GM11168 (cell line): Measurements from ENCODE around the gene ZNF516.

Experiments used
- in situ Hi-C: fragments of 300-500 bp; cut with MboI; formaldehyde crosslinking; loops from one replicate; pipeline ENCODE4 v1.12.0; 2022; ENCODE audit warnings: low sequenced_read_pairs; ENCODE audit not compliant: unreplicated experiment

The ZNF516 gene

DNA sequence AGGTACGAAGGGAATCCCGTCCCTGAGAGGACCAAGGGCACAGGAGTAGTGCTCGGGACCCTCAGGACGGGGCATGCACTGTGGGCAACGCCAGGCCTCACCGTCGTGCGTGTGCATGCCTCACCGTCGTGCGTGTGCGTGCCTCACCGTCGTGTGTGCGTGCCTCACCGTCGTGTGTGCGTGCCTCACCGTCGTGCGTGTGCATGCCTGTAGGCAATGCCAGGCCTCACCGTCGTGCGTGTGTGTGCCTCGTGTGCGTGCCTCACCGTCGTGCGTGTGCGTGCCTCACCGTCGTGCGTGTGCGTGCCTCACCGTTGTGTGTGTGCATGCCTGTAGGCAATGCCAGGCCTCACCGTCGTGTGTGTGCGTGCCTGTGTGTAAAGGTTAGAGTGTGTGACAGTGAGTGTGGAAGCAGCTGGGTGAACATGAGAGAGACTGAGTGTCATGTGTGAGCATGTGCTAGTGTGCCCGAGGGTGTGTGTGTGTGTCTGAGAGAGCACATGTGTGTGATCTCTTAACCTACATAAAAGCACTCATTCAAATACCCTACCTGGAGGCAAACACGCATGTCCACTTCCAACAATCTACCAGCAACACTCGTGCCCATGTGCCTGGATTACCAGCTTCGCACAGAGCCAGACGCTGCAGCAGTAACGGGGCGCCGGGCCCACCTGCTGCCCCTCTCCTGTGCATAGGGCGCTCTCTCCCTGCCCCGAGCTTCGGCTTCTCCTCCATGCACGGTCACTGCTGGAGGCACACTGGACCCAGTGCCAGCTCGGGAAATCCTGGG lies 36.3 kb downstream of the ZNF516 start:
- in situ Hi-C loops, result no loop called here

DNA sequence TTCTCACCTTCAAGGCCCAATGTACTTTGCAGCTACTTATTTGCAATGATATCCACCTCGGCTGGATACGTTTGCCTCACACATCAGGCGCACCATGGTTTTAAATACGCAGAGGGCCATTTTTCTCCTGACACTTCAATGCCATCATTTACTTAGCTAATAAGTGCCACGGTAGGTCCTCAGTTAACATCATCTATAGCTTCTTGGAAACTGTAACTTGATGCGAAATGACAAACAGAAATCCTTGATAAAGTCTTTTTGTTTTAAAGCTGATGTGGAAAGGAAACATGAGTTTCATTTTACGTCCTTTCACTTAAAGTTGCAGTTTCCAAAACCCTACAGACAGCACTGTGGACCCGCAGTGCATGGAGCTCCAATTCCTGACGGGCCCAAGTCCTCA lies 37.1 kb downstream of the ZNF516 start:
- in situ Hi-C loops, result no loop called here

DNA sequence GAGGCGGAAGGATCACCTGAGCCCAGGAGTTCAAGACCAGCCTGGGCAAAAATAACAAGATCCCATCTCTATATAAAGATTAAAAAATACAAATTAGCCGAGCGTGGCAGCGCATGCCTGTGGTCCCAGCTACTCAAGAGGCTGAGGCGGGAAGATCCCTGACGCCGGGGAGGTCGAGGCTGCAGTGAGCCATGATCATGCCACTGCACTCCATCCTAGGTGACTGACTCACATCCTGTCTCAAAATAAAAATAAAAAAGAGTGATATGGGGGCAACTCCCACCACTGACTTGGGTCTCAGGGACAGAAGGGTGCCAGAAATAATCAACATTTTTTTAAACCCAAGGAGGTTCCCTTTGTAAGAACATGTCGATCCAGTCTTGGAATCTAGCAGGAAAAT lies 37.6 kb downstream of the ZNF516 start:
- in situ Hi-C loops, result no loop called here

- in situ Hi-C loops, result no loop called here
Measured at GRCh38 chr18:76456823-76457222, 38.2 kb downstream of the ZNF516 start.

DNA sequence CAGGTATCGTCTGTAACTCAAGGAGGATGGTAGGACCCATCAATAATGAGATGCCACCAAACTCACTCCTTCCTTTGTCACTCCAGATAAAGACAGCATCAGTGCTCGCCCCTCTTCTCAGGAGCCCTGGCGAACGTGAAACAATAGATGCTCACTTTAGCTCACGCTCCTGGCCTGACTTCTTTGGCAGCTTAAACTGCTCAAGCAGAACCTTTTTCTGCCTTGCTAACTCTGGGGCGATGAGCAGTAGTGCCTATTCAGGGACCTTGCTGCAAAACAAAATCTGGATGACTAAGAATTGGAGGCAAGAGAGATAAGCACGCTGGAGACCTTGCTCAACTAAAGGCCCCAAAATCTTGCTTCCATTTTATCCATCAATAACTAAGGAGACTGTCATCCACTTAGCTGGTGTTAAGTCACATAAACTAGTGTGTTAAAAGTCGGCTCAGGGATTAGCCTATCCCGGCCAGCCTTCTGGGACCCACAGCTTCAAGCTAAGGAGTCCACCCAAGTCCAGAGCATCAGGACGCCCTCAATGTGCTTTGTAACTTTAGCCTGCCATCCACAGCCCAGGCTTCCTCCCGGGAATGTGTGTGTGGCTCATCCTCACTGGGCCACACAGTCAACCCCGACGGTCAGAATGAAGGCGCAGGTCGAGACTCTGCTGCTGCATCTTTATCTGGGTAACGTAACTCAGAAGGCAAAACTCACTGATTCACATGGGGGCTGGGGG lies 38.9 kb downstream of the ZNF516 start:
- in situ Hi-C loops, result no loop called here

DNA sequence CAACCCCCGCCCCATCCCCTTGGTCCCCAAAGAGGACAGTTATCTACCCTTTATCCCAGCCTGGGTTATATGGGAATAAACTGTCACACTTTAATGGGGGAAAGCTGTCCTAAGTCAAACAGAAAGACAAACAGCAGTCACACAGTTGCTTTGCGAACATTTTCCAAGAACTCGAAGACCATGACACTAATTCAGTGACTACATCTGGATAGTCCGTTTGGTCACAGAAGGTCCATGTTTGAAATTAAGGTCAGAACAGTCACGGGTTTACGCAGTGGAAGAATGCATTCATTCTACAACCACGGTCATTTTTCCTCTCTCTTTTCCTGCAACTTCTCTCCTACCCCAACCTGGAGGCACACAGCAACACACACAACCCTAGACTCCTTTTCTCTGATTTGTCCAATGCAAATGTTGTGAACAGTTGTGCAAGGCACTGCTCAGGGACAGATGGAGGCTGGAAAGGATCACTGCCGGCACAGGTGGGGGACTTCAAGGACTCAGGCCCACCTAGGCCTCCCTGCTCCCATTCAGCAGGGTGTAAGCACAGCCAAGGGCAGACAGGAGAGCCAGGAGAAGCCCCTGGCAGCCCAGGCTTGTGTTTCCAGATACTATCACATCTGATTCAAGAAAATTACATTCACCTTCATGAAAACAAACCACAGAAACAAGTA lies 39.9 kb downstream of the ZNF516 start:
- in situ Hi-C loops, result no loop called here

GRCh38 chr18:76454418-76454817 lies 40.6 kb downstream of the ZNF516 start:
- in situ Hi-C loops, result no loop called here

DNA sequence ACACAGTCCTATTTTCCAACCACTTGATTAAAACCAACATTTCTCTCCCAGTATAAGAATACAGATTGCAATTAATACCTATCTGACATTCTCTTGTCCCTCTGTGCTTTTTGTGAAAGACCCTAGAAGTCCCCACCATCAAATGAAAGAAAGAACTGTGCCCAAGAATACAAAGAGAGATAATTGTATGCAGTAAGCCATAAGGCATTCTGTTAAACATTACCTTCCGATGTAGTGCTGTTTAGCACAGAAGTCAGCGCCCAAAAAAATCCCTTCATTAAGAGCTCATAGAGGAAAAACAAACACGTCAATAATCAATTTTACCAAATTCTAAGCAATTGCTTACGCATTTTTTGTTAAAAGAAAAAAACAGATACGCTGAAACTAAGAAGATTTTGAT lies 41.1 kb downstream of the ZNF516 start:
- in situ Hi-C loops, result no loop called here

- in situ Hi-C loops, result no loop called here
Measured at GRCh38 chr18:76453057-76453561, 41.9 kb downstream of the ZNF516 start.

DNA sequence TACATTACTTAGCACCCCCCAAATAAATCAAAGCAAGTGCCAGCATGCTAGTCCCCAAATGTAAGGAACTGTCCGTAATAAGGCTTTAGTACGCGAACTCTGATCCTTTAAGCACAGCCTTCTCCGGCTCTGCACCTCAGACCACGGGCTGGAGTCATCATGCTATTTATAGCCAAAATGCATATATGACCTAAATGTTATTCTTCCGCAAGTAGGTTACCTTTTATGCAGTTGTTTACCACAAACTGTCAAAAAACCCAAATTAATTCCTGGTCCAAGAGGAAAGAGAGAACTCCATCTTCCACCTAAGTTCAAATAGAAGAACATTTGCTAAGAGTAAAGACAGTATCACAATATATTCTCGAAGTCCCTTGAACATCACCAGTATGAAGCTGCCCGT lies 42.7 kb downstream of the ZNF516 start:
- in situ Hi-C loops, result no loop called here

GRCh38 chr18:76451396-76452331 lies 43.4 kb downstream of the ZNF516 start:
- in situ Hi-C loops, result no loop called here

GRCh38 chr18:76450452-76451395 lies 44.3 kb downstream of the ZNF516 start:
- in situ Hi-C loops, result no loop called here

DNA sequence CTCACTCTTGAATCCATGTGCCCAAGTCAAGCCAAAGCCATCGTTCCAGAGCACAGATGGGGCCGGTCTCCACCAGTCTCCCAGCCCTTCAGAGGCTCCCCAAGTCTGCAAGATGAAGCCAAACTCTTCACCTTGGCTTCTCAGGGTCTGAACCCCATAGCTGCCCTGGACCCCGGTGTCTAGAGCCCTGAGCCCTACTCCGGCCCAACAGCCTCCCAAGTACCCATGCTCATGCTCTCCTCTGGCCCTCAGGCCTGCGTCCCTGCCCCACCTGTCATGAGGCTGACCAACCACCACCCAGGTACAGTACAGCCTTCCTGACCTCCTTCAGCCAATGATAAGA lies 46.0 kb downstream of the ZNF516 start:
- in situ Hi-C loops, result no loop called here

GRCh38 chr18:76448256-76449110 lies 46.6 kb downstream of the ZNF516 start:
- in situ Hi-C loops, result no loop called here

GRCh38 chr18:76447258-76447890 lies 47.7 kb downstream of the ZNF516 start:
- in situ Hi-C loops, result no loop called here

DNA sequence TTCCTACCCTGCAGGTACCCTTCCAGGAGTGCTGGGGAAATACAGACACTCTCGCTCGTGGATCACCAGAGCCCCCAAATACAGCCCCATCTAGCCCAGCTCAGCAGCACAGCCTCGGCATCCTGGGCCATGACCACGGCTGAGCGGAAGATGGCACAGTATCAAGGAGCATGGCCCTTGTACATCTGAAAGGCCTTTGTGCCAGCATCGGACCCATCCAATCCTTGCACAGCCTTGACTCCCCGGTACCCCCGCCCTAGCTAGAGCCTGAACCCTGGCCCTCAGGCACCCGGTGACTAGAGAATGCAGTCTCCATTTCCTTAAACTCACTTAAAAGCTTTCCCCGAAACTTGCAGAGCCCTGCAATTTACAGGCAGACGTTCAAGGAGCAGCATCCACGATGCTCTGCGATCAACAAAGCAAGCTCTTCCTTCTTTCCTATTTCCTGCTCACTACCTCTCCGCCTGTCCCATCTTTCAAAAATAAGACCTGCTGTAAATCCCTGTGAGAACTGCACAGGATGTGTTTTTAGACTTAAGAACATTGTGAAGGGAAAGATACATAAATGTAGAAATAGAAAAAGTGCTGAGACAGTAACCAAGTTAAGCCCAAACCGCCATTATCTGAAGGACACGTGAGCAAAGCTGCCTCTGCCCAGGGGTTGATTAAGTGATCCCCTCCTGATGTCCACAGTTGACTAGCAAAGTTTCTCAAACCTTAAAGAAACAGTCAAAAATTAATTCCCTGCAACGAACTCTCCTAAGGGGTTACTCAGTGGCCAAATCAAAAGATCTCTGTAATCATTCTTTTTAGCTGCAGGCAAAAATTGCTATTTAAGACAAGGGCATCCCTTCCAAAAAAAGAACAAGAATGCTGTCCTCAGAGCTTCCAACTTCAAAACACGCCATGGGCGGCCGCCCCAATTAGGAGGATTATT lies 48.5 kb downstream of the ZNF516 start:
- in situ Hi-C loops, result no loop called here
